CD14-positive monocyte (primary cell): ENCODE results near the gene ZC3H4. TPM values are rescaled to one million over a fixed set of nuclear protein-coding genes. Genes with fewer than 3 reads are reported as not detected.
A peak's percentile ranks its signal among the peaks of the same experiment; 100 is the strongest.

ENCODE experiments used
- DNase-seq, 3 donors: peaks; one replicate each; pipeline ENCODE4 v3.0.0-alpha.2; 2011 to 2022
- H2AFZ ChIP-seq: 2 replicates; pipeline ENCODE4 v1.6.0; 2012; ENCODE audit warnings: mild to moderate bottlenecking, low read depth, low read length, inconsistent platforms; ENCODE audit not compliant: insufficient read depth, poor library complexity, severe bottlenecking
- H3K27ac ChIP-seq, 2 donors: 1 replicate in 1 of 2; 2 replicates in 1 of 2; pipeline ENCODE4 v1.5.1; 2012 to 2013; ENCODE audit warnings: low read length in 2 of 2, control low read depth in 1 of 2, inconsistent platforms in 1 of 2, low read depth in 1 of 2, mild to moderate bottlenecking in 1 of 2
- H3K27me3 ChIP-seq, 2 donors: one replicate each; pipeline versions ENCODE4 v1.6.0 to v1.6.1; 2011 to 2013; ENCODE audit warnings: low read length in 2 of 2; ENCODE audit not compliant: control insufficient read depth in 2 of 2, insufficient read depth in 2 of 2
- H3K36me3 ChIP-seq, 2 donors: replicated peaks in 1 of 2; 1 replicate in 1 of 2; 2 replicates in 1 of 2; pipeline versions ENCODE4 v1.5.1 to v1.6.1; 2012 to 2013; ENCODE audit warnings: low read length in 2 of 2, control low read depth in 1 of 2, inconsistent platforms in 1 of 2, mild to moderate bottlenecking in 1 of 2; ENCODE audit not compliant: insufficient read depth in 2 of 2, control insufficient read depth in 1 of 2
- H3K4me1 ChIP-seq, 2 donors: 1 replicate in 1 of 2; 2 replicates in 1 of 2; pipeline versions ENCODE4 v1.5.1 to v1.6.1; 2012 to 2013; ENCODE audit warnings: low read length in 2 of 2, control low read depth in 1 of 2, inconsistent platforms in 1 of 2, mild to moderate bottlenecking in 1 of 2, moderate library complexity in 1 of 2; ENCODE audit not compliant: insufficient read depth in 2 of 2, control insufficient read depth in 1 of 2
- H3K4me2 ChIP-seq: replicated peaks from 2 replicates; pipeline ENCODE3; 2012; ENCODE audit warnings: low read length, moderate library complexity, mild to moderate bottlenecking; ENCODE audit not compliant: poor library complexity, severe bottlenecking; ENCODE audit errors: extremely low read depth
- H3K4me3 ChIP-seq, 3 experiments: fragments of 200-600 bp in 1 of 3; sonication (generic) in 1 of 3; replicated peaks in 1 of 3; 1 replicate in 2 of 3; 2 replicates in 1 of 3; pipeline ENCODE4 v1.5.1; 2011 to 2013; ENCODE audit warnings: low read length in 3 of 3, mild to moderate bottlenecking in 3 of 3, control low read depth in 2 of 3, low read depth in 2 of 3, inconsistent platforms in 1 of 3, moderate library complexity in 1 of 3
- H3K79me2 ChIP-seq: 2 replicates; pipeline ENCODE4 v1.6.0; 2012; ENCODE audit warnings: mild to moderate bottlenecking, control low read depth, inconsistent platforms, low read length, moderate library complexity; ENCODE audit not compliant: insufficient read depth
- H3K9ac ChIP-seq: 2 replicates; pipeline ENCODE4 v1.6.0; 2017; ENCODE audit warnings: low read length, mild to moderate bottlenecking; ENCODE audit not compliant: insufficient read depth, poor library complexity, severe bottlenecking
- H3K9me3 ChIP-seq, 2 donors: replicated peaks in 1 of 2; 1 replicate in 1 of 2; 2 replicates in 1 of 2; pipeline versions ENCODE4 v1.5.1 to v1.6.1; 2012 to 2013; ENCODE audit warnings: low read length in 2 of 2, control low read depth in 1 of 2; ENCODE audit not compliant: control insufficient read depth in 1 of 2, insufficient read depth in 1 of 2
- H4K20me1 ChIP-seq: 2 replicates; pipeline ENCODE4 v1.6.0; 2012; ENCODE audit warnings: mild to moderate bottlenecking, low read length, control low read depth, moderate library complexity; ENCODE audit not compliant: insufficient read depth
- H3K27ac Mint-ChIP-seq, 7 donors: one replicate each; pipeline ENCODE4 v1.8.0; 2020; ENCODE audit warnings: mild to moderate bottlenecking in 7 of 7, mixed read lengths in 7 of 7, moderate library complexity in 6 of 7, inconsistent platforms in 2 of 7
- H3K27me3 Mint-ChIP-seq, 3 donors: one replicate each; pipeline ENCODE4 v1.8.0; 2021 to 2022; ENCODE audit warnings: low read depth in 3 of 3, mild to moderate bottlenecking in 3 of 3, mixed read lengths in 3 of 3, moderate library complexity in 3 of 3, inconsistent platforms in 1 of 3
- H3K36me3 Mint-ChIP-seq, 2 donors: one replicate each; pipeline ENCODE4 v1.8.0; 2020; ENCODE audit warnings: mixed read lengths in 2 of 2, inconsistent platforms in 1 of 2, mild to moderate bottlenecking in 1 of 2
- H3K4me1 Mint-ChIP-seq: one replicate; pipeline ENCODE4 v1.8.0; 2020; ENCODE audit warnings: mild to moderate bottlenecking, mixed read lengths
- H3K4me3 Mint-ChIP-seq, 2 donors: one replicate each; pipeline ENCODE4 v1.8.0; 2020; ENCODE audit warnings: mild to moderate bottlenecking in 2 of 2, mixed read lengths in 2 of 2, moderate library complexity in 1 of 2
- H3K9me3 Mint-ChIP-seq, 7 donors: one replicate each; pipeline ENCODE4 v1.8.0; 2020 to 2022; ENCODE audit warnings: mixed read lengths in 7 of 7, mild to moderate bottlenecking in 6 of 7, moderate library complexity in 6 of 7, inconsistent platforms in 2 of 7
- CTCF ChIP-seq: fragments of 200-600 bp; IDR thresholded peaks from one replicate; pipeline ENCODE4 v1.8.0; 2022; ENCODE audit warnings: antibody characterized with exemption, mild to moderate bottlenecking
- WGBS: methylation state at CpG from one replicate; pipeline ENCODE4 v1.1.5; 2013; ENCODE audit warnings: missing lambda C conversion rate; ENCODE audit not compliant: insufficient coverage; 5-methylcytosine and 5-hydroxymethylcytosine counted together
- intact Hi-C, 2 donors: fragments of 100-400 bp; cut with micrococcal nuclease; formaldehyde crosslinking; loops; one replicate each; pipeline versions ENCODE4 v1.15.0 to v1.15.1; 2023
- polyA plus RNA-seq, 3 donors: library from polyadenylated mRNA; depleted of rRNA in 1 of 3; unstranded in 2 of 3; stranded (reverse) in 1 of 3; fragments of 300-500 nt in 2 of 3; fragments of >200 nt in 1 of 3; fragmentation: Illumina TruSeq in 2 of 3; gene quantifications; 1 replicate in 2 of 3; 2 replicates in 1 of 3; pipeline ENCODE4 v1.2.3, GENCODE V29; 2012 to 2021

The ZC3H4 gene
- polyA plus RNA-seq, 3 donors: 0.24 to 9.9 (median 0.60) TPM

GRCh38 chr19:47095476-47096099 is 18.0 kb downstream of the ZC3H4 start:
- H3K4me3 ChIP-seq: no peak overlapping the region
- no peak overlapping the region for H2AFZ ChIP-seq
- DNase-seq: peak in 2 of 3 donors; percentile 41 to 79
- H3K9ac ChIP-seq: peak overlapping the region; percentile 10
- 11% methylated on average over 6 of the region's 9 CpGs for WGBS
- peaks cover 77% of the 10 kb centered on the region for H4K20me1 ChIP-seq
- H3K27ac ChIP-seq: peak overlapping the region; percentile 3 to 57
- intact Hi-C loops: no loop called here
- Mint-ChIP-seq H3K27me3 (peaks cover 0 to 2% (median 0%) of the 10 kb centered on the region in 3 donors), H3K9me3 (no peaks in the 10 kb centered on the region), H3K4me1 (peaks cover 11% of the 10 kb centered on the region), H3K27ac (peak overlapping the region in 6 of 7 donors; percentile 30 to 87 (median 74)), H3K4me3 (no peak overlapping the region), H3K36me3 (peaks cover 61 to 93% of the 10 kb centered on the region in 2 donors)
- TF ChIP-seq CTCF: no peak
- peaks cover 77% of the 10 kb centered on the region for H3K79me2 ChIP-seq
- H3K4me2 ChIP-seq: no peak overlapping the region
- peaks cover 6 to 10% of the 10 kb centered on the region in 2 donors for H3K4me1 ChIP-seq
- no peaks in the 10 kb centered on the region for H3K9me3 ChIP-seq
- H3K36me3 ChIP-seq: peaks cover 45 to 86% of the 10 kb centered on the region in 2 donors
- H3K27me3 ChIP-seq: no peaks in the 10 kb centered on the region

- H3K9me3 ChIP-seq: no peaks in the 10 kb centered on the region
- H3K4me2 ChIP-seq: no peak overlapping the region
- intact Hi-C loops: no loop called here
- no peaks in the 10 kb centered on the region for H3K27me3 Mint-ChIP-seq
- TF ChIP-seq CTCF: no peak
- peak overlapping the region in 1 of 2 donors; percentile 57 for H3K27ac ChIP-seq
- peaks cover 6 to 10% of the 10 kb centered on the region in 2 donors for H3K4me1 ChIP-seq
- H3K27ac Mint-ChIP-seq: peak overlapping the region in 5 of 7 donors; percentile 26 to 87 (median 85)
- no peak overlapping the region for H3K4me3 Mint-ChIP-seq
- peaks cover 52 to 86% of the 10 kb centered on the region in 2 donors for H3K36me3 ChIP-seq
- peaks cover 78% of the 10 kb centered on the region for H4K20me1 ChIP-seq
- H3K27me3 ChIP-seq: no peaks in the 10 kb centered on the region
- H3K4me3 ChIP-seq: no peak overlapping the region
- DNase-seq: peak in 1 of 3 donors; percentile 36
- H3K36me3 Mint-ChIP-seq: peaks cover 63 to 94% of the 10 kb centered on the region in 2 donors
- peaks cover 10% of the 10 kb centered on the region for H3K4me1 Mint-ChIP-seq
- H3K9me3 Mint-ChIP-seq: no peaks in the 10 kb centered on the region
- peak overlapping the region; percentile 10 for H3K9ac ChIP-seq
- H2AFZ ChIP-seq: no peak overlapping the region
- H3K79me2 ChIP-seq: peaks cover 70% of the 10 kb centered on the region
- 38% methylated on average over 8 of the region's 15 CpGs for WGBS
Observed at GRCh38 chr19:47094557-47095475, 18.8 kb downstream of the ZC3H4 start.
